Gastroesophageal sphincter (tissue), 3 donors: ENCODE data around the gene ABTB2.

ENCODE experiments used
- EP300 ChIP-seq: sonication (generic); formaldehyde crosslinking; IDR thresholded peaks from one replicate; pipeline ENCODE4 v1.6.1; 2017; ENCODE audit warnings: antibody characterized with exemption, mild to moderate bottlenecking
- POLR2A ChIP-seq, 2 donors: fragments of 450-650 bp; IDR thresholded peaks; one replicate each; pipeline ENCODE4 v1.6.1; 2017; ENCODE audit warnings: antibody characterized with exemption in 2 of 2, mild to moderate bottlenecking in 2 of 2, moderate library complexity in 1 of 2
- POLR2AphosphoS5 ChIP-seq: sonication (generic); formaldehyde crosslinking; IDR thresholded peaks from one replicate; pipeline ENCODE4 v1.6.1; 2017; ENCODE audit warnings: antibody characterized with exemption
- TF ChIP-seq, protein P1 (sequence below), 4 experiments: fragments of 200-600 bp in 2 of 4; fragments of 450-650 bp in 2 of 4; sonication (generic) in 1 of 4; IDR thresholded peaks; one replicate each; pipeline ENCODE4 v1.5.1; 2017 to 2019; ENCODE audit warnings: antibody characterized with exemption in 4 of 4, mild to moderate bottlenecking in 2 of 4, moderate library complexity in 2 of 4

GRCh38 chr11:34405079-34405858, 47.5 kb upstream of the ABTB2 start:
- TF ChIP-seq POLR2A (IDR thresholded peaks at IDR 0.05) (no peak), POLR2AphosphoS5 (no peak), EP300 (no peak)
- TF ChIP-seq, protein P1, sequence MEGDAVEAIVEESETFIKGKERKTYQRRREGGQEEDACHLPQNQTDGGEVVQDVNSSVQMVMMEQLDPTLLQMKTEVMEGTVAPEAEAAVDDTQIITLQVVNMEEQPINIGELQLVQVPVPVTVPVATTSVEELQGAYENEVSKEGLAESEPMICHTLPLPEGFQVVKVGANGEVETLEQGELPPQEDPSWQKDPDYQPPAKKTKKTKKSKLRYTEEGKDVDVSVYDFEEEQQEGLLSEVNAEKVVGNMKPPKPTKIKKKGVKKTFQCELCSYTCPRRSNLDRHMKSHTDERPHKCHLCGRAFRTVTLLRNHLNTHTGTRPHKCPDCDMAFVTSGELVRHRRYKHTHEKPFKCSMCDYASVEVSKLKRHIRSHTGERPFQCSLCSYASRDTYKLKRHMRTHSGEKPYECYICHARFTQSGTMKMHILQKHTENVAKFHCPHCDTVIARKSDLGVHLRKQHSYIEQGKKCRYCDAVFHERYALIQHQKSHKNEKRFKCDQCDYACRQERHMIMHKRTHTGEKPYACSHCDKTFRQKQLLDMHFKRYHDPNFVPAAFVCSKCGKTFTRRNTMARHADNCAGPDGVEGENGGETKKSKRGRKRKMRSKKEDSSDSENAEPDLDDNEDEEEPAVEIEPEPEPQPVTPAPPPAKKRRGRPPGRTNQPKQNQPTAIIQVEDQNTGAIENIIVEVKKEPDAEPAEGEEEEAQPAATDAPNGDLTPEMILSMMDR (IDR thresholded peaks at IDR 0.05): no peak
